Measurements from ENCODE around the gene CACNA1C. TPM values are rescaled to one million over a fixed set of nuclear protein-coding genes. Genes with fewer than 3 reads are reported as not detected.

Gene CACNA1C
- total RNA-seq, 4 donors from 2014 or later = 1.4 to 3.7 (median 2.2) TPM

- Histone ChIP-seq H3K4me1 (no peaks in the 10 kb centered on the region), H3K4me3 (no peak overlapping the region), H3K27me3 (no peaks in the 10 kb centered on the region), H3K36me3 (no peaks in the 10 kb centered on the region), H3K27ac (no peak overlapping the region), H3K9me3 (no peaks in the 10 kb centered on the region)
- no peak for TF ChIP-seq EP300 (IDR thresholded peaks at IDR 0.05)
- TF ChIP-seq CTCF (IDR thresholded peaks at IDR 0.05) = no peak
- no peak for TF ChIP-seq POLR2A (IDR thresholded peaks at IDR 0.05)
- TF ChIP-seq POLR2AphosphoS5 (IDR thresholded peaks at IDR 0.05) = no peak
- 93% methylated on average over 5 of the region's 6 CpGs for WGBS
- DNase-seq (ENCODE audit: low spot score in 2 of 2) = no peak
Observed at GRCh38 chr12:2743478-2743877, 690.7 kb downstream of the CACNA1C start.

DNA sequence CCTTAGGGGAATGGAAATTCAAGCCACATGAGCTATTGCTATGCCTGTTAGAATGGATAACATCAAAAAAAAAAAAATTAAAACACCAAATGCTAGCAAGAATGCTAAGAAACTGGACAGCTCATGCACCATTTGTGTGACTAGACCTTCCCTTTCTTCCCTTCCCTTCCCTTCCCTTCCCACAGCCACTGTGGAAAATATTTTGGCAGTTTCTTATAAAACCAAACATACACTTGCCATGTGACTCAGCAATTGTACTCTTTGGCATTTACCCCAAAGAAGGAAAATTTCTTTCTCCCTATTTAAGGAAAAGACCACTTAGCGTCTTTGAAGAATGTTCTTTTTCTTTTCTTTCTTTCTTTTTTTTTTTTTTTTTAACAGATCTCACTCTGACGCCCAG lies 692.9 kb downstream of the CACNA1C start:
- no peaks in the 10 kb centered on the region for H3K4me1 ChIP-seq
- no peak for DNase-seq (ENCODE audit: low spot score in 2 of 2)
- no peak for TF ChIP-seq CTCF (IDR thresholded peaks at IDR 0.05)
- no peak for TF ChIP-seq EP300 (IDR thresholded peaks at IDR 0.05)
- TF ChIP-seq POLR2A (IDR thresholded peaks at IDR 0.05) = no peak
- TF ChIP-seq POLR2AphosphoS5 (IDR thresholded peaks at IDR 0.05) = no peak
- no peaks in the 10 kb centered on the region for H3K36me3 ChIP-seq
- H3K4me3 ChIP-seq = no peak overlapping the region
- H3K9me3 ChIP-seq = no peaks in the 10 kb centered on the region
- 45% methylated on average over 2 of the region's 2 CpGs for WGBS
- H3K27ac ChIP-seq = no peak overlapping the region
- no peaks in the 10 kb centered on the region for H3K27me3 ChIP-seq

Other genes starting within 250 kb of the CACNA1C start
- under 1 TPM in 1 of 4 donors, not detected in 3; 0.26 TPM for gene LRTM2, start 232.4 kb upstream of the CACNA1C start, total RNA-seq
- 1 to 10 TPM in 2 of 4 donors, under 1 TPM in 2; 0.56 to 1.5 (median 0.97) TPM for gene CACNA2D4, start 134.3 kb upstream of the CACNA1C start, total RNA-seq
- 10 to 100 TPM; 11.5 to 19.5 (median 13.3) TPM for gene DCP1B, start 48.5 kb upstream of the CACNA1C start, total RNA-seq

All from suprapubic skin (tissue), 4 donors.